Measurements from ENCODE around the gene KDM5C.

The KDM5C gene

GRCh38 chrX:53224860-53225797 lies at the start of gene KDM5C:
Gene KDM5C, minus strand, starts transcription at chrX:53225207. Its CDS starts 318 bp downstream, at chrX:53224889.
- peak; percentile 93 for DNase-seq (ENCODE audit: low spot score)

- no peak for DNase-seq (ENCODE audit: low spot score)
Measured at GRCh38 chrX:53272808-53273337, 47.9 kb upstream of the KDM5C start.

- no peak for DNase-seq (ENCODE audit: low spot score)
Measured at GRCh38 chrX:53269536-53270107, 44.6 kb upstream of the KDM5C start.

- no peak for DNase-seq (ENCODE audit: low spot score)
Measured at GRCh38 chrX:53268173-53268572, 43.2 kb upstream of the KDM5C start.

- DNase-seq (ENCODE audit: low spot score), result no peak
Measured at GRCh38 chrX:53266914-53267313, 41.9 kb upstream of the KDM5C start.

GRCh38 chrX:53265771-53266574 lies 41.0 kb upstream of the KDM5C start:
- no peak for DNase-seq (ENCODE audit: low spot score)

- no peak for DNase-seq (ENCODE audit: low spot score)
Measured at GRCh38 chrX:53263597-53264094, 38.6 kb upstream of the KDM5C start.

- no peak for DNase-seq (ENCODE audit: low spot score)
Measured at GRCh38 chrX:53262918-53263394, 37.9 kb upstream of the KDM5C start.

- DNase-seq (ENCODE audit: low spot score), result no peak
Measured at GRCh38 chrX:53262189-53262917, 37.3 kb upstream of the KDM5C start.

GRCh38 chrX:53261355-53261972 lies 36.5 kb upstream of the KDM5C start:
- no peak for DNase-seq (ENCODE audit: low spot score)

GRCh38 chrX:53260836-53261235 lies 35.8 kb upstream of the KDM5C start:
- no peak for DNase-seq (ENCODE audit: low spot score)

GRCh38 chrX:53257670-53258423 lies 32.8 kb upstream of the KDM5C start:
- DNase-seq (ENCODE audit: low spot score), result no peak

- no peak for DNase-seq (ENCODE audit: low spot score)
Measured at GRCh38 chrX:53257166-53257565, 32.2 kb upstream of the KDM5C start.

- DNase-seq (ENCODE audit: low spot score), result no peak
Measured at GRCh38 chrX:53256446-53257041, 31.5 kb upstream of the KDM5C start.

GRCh38 chrX:53255738-53256191 lies 30.8 kb upstream of the KDM5C start:
- DNase-seq (ENCODE audit: low spot score), result no peak

GRCh38 chrX:53254570-53255461 lies 29.8 kb upstream of the KDM5C start:
- no peak for DNase-seq (ENCODE audit: low spot score)

- no peak for DNase-seq (ENCODE audit: low spot score)
Measured at GRCh38 chrX:53253293-53254020, 28.4 kb upstream of the KDM5C start.

- DNase-seq (ENCODE audit: low spot score), result no peak
Measured at GRCh38 chrX:53251307-53251706, 26.3 kb upstream of the KDM5C start.
